SW480 (cell line): ENCODE results near the gene PCSK2.

Source experiments
- DNase-seq: peaks from one replicate; pipeline ENCODE4 v3.0.0-alpha.2; 2016; ENCODE audit warnings: low spot score

The PCSK2 gene

DNA sequence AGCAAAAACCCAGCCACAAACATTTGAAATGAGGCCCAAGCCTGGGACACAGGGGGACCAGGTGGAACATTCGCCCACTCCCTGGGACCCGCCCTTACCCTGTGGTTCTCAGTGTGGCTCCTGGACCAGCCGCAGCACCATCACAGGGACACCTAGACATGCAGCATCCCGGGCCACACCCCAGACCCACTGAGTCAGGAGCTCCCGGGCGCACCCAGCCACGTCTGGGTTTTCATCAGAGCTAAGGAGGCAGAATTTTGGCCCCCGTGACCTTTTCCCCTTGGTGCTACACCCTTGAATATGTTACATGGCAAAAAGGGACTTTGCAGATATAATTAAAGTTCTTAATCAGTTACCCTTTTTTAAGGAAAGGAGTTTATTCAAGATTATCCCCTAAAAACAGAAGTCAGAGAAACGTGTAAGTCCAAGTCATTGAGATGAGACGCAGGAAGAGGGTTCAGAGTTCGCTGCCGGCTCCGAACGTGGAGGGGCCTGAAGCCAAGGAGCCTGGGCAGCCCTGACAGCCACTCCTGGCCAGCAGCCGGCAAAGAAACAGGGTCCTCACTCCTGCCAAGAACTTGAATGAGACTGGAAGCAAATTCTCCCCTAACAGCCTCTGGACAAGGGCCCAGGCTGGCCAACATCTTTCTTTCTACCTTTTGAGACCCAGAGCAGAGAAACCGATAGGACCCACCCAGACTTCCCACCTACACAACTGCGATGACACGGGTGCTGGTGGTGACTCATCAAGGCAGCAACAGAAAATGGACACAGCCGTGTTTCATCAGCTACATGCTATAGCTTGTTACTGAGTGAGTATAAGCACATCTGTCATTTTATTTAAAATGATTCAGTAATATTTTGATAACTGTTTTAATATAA lies 279.0 kb downstream of the PCSK2 start:
- DNase-seq, result peak; percentile 94

GRCh38 chr20:17507032-17507431 lies 280.2 kb downstream of the PCSK2 start:
- DNase-seq, result peak; percentile 21

- no peak for DNase-seq
Observed at GRCh38 chr20:17507531-17507930, 280.7 kb downstream of the PCSK2 start.

DNA sequence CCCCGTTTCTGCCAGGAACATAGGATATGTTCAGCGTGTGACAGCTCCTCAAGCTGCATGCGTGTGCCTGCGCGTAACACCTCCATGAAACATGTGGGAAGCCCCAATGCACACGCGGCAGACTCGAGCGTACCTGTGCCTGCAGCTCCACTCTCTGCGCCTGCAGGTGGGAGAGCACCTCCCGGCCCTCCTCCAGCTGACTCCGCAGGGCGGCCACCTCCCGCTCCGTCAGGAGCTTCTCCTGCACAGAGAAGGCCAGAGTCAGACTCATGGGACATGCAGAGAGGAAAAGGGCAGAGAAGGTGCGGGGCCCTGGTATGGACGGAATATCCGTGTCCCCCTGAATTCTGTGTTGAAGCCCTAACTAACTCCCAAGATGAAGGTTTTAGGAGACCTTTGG lies 281.9 kb downstream of the PCSK2 start:
- no peak for DNase-seq

DNA sequence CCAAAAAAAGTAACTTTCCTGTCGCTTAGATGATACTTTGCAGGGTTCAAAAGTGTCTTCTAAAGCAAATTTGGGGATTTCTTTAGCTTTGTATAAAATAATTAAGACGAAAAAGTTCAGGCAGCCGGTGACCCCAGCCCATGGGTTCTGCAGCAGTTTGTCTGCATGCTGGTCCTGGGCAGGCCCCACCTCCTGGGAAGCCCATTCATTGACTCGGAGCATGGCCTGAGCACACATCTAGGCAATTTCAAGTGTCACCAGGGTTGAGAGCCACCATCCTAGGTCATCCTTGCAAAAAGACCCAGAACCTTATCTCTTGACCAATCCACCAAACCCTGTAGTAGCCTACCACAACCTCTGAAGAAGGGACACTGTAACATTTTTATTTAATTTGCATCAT lies 283.7 kb downstream of the PCSK2 start:
- no peak for DNase-seq

DNA sequence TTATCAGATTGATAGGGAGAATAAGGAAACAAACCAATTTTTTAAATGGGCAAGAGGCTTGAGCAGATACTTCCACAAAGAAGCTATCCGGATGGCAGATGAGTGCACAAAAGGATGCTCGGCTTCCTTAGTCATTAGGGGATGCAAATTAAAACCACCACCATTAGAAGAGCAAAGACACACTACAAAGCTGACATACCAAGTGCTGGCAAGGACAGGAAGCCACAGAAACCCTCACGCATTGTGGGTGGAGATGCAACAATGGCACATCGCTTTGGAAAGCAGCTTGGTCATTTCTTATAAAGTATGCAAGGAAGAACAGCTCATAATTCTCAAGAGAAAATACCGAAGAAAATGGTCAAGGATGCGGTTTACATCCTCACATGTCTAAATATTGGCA lies 284.6 kb downstream of the PCSK2 start:
- DNase-seq, result no peak

- DNase-seq, result no peak
Observed at GRCh38 chr20:17513939-17514338, 287.1 kb downstream of the PCSK2 start.

DNA sequence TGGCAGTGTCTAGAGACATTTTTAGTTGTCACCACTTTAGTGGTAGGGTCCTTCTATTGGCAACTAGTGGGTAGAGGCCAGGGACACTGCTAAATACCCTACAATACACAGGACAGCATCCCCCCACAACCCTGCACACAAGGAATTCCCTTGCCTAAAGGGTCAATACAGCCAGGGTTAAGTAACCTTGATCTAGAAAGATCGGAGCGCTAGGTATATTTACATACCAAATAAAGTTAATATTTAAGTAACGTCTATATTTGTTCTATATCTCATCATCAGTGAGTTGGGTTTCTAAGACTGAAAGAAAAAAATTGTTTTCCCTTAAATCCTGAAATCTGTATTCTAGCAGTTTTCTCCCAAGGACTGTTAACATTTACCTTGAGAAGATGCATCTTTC lies 288.2 kb downstream of the PCSK2 start:
- DNase-seq, result no peak

DNA sequence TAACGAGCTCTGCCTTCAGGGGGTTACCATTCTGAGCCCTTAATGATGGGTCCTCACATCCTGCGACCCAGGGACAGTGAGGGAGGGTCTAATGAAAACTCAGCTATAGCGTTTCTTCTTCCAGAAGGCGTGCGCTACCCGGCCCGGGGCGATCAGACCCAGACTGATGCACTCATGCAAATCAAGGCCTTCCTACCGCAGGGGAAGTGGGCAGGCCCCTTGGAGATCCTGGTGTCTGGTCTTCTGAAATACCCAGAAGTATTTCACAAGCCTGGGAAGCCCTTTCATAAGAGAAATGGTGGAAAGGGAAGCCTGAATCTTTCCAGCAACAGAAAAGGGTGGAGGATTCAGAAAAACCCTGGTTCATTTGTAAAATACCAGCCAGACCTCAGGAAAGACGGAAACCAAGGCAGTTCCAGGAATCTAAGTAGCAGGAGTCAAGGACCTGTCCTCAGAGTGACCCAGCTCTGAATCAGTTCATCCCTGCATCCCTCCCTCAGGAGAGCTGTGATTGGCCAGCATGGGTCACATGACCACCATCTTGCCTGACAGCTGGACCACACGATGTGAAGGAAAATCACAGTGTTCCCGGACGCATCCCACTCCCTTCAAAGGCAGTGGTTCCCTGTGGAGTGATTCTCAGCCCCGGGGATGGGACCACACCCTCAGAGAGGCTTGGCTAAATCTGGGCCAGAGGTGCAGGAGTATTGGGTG lies 291.7 kb downstream of the PCSK2 start:
- no peak for DNase-seq

DNA sequence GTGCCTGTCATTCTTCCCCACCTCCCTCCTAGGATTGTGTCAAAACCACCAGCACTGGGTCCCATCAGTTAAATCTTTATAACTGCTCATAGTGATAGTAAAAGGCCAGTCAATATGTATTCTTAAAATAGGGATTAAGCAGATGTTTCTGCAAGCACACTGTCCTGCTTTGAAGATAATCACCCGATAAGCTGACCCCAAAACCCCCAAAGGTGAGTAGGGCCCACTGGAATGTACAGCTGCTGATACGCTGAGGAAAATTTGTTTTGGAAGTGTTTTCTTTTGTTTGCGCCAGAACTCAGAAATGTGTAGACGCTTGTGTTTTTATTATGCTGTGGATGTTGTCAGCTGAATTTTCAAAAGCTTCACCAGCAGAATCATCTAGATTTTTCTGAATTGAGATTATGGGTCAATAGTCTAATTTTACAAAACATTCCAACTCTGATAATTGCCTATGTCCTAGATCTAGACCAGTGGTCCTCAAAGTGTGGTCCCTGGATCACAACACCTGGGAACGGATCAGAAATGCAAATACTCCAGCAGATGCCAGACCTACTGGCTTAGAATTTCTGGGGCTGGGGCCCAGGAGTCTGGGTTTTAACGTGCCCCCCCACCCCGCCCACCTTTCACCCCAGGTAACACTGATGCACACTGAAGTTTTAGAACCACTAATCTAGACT lies 292.9 kb downstream of the PCSK2 start:
- no peak for DNase-seq

- DNase-seq, result no peak
Observed at GRCh38 chr20:17520583-17520982, 293.7 kb downstream of the PCSK2 start.

DNA sequence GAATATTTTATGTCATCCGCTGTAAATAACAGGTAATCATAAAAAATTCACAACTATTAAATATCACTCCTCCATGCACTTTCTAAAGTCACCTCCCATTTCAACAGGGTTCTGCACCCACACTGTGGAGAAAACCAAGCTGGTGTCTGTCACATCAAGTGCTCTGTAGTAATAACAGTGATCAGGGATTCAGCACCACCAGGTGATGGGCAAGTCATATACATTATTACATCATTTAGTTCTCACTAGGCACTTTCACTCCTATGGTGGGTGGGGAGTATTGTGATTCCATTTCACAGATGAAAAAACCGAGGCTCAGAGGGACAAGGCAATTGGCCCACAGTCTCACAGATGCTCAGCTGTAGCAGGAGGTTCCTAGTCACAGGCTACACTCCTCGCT lies 295.7 kb downstream of the PCSK2 start:
- DNase-seq, result no peak

GRCh38 chr20:17523326-17523725 lies 296.5 kb downstream of the PCSK2 start:
- no peak for DNase-seq

DNA sequence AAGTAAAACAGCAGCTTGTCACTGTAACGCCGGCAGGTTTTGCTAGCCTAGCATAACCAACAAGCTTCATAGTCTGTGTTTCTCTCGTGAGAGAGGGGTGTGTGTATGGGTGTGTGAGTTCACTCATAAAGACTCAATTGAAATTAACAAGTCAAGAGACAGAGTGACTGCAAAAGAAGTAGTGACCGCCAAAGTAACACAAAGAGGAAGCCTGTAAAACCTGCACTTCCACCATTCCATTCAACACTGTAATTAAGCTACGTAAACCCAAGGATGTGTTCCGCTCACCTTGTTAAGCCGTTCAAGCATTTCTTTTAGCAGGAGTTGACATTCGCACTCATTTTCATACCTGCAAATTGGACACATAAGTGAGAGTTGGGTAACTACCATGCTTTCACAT lies 297.7 kb downstream of the PCSK2 start:
- DNase-seq, result no peak

- no peak for DNase-seq
Observed at GRCh38 chr20:17525132-17525531, 298.3 kb downstream of the PCSK2 start.

- DNase-seq, result peak; percentile 84
Observed at GRCh38 chr20:17525650-17526049, 298.8 kb downstream of the PCSK2 start.

- DNase-seq, result no peak
Observed at GRCh38 chr20:17529586-17529985, 302.7 kb downstream of the PCSK2 start.

DNA sequence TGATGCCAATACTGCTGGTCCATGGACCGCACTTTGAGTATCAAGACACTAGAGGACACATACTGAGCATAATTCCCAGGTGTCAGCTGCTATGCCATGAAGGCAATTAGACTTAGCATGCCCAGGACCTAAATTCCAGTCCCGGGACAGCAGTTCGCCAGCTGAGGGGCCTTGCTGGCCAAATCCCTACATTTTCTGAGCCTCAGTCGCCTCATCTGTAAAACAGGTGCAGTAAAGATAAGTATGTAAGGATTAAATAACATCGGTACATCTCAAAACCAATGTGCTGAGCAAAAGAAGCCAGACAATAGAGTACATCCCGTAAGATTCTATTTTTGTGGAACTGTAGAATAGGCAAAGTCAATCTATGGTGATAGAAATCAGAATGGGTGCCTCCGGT lies 303.3 kb downstream of the PCSK2 start:
- DNase-seq, result no peak

GRCh38 chr20:17530716-17531664 lies 304.1 kb downstream of the PCSK2 start, which contains the start of gene BFSP1:
Gene BFSP1 (minus strand): TSS chr20:17531379. CDS start chr20:17531329, 50 bp downstream.
- peak; percentile 83 for DNase-seq

DNA sequence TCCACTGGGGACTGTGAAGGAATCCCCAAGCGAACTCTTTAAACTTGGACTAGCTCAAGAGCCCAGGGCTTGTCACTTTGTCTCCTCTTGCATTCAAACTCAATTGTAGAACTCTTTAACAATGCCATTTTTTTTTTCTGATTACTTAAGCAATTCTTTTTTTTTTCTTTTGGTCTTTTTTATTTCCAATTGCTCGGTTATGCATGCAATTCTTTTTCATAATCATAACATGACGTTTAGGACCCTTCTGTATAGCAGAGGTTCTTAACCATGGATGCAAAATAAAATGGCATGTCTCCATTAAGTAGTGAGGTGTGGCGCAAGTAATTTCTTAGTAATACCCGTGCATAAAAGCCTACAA lies 304.8 kb downstream of the PCSK2 start:
- no peak for DNase-seq

- peak; percentile 78 for DNase-seq
Observed at GRCh38 chr20:17533396-17533795, 306.6 kb downstream of the PCSK2 start.

GRCh38 chr20:17534077-17534476 lies 307.2 kb downstream of the PCSK2 start:
- DNase-seq, result no peak
